ENCODE data around the gene MYF6.

Gene MYF6

DNA sequence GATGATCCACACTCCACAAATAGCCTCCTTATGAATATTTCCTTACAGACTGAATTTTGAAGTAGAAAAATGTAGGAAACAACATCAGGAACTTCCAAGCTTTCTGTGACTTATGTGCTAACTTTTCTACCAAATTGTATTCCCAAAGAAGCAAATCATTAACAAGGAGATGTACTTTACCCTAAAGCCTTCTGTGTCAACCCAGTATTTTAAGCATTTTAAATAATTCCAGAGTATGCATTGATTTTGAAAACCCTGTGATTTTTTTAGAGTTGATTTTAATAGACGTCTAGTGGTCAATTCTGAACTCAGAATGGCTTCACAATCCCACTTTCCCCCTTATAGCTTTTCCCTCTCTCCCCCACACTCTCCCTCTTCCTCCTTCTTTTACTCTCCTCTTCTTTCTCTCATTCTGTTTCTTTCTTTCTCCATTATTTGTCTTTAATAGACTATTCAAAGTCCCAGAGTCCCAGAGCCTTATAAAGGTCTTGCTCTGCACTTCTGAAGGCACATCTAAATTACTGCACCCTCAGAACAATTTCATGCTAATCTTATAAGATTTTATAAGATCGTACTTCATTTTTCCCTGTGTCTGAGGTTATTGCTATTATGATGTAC, 10.1 kb upstream of the MYF6 start:
- no peak for FAIRE-seq
- TF ChIP-seq, protein P1, sequence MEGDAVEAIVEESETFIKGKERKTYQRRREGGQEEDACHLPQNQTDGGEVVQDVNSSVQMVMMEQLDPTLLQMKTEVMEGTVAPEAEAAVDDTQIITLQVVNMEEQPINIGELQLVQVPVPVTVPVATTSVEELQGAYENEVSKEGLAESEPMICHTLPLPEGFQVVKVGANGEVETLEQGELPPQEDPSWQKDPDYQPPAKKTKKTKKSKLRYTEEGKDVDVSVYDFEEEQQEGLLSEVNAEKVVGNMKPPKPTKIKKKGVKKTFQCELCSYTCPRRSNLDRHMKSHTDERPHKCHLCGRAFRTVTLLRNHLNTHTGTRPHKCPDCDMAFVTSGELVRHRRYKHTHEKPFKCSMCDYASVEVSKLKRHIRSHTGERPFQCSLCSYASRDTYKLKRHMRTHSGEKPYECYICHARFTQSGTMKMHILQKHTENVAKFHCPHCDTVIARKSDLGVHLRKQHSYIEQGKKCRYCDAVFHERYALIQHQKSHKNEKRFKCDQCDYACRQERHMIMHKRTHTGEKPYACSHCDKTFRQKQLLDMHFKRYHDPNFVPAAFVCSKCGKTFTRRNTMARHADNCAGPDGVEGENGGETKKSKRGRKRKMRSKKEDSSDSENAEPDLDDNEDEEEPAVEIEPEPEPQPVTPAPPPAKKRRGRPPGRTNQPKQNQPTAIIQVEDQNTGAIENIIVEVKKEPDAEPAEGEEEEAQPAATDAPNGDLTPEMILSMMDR (IDR thresholded peaks at IDR 0.05; ENCODE audit: insufficient read depth, missing control alignments): no peak

DNA sequence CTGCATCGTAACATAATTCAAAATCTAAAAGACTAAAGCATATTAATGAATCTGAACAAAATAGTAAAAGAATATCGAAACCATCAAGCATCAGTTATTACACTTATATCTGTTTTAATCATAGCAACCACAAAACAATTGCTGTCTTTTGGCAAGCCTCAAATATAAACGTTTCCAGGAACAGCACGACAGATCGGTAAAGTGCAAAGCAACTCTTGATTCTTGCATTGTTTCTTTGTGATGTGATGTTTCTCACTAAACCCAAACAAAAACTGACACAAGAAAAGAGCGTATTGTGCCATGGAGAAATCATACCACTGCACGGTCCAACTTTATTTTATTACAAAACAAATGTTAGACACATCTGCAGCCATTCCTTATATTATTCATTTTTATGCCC, 9.2 kb upstream of the MYF6 start:
- TF ChIP-seq, protein P1 (IDR thresholded peaks at IDR 0.05; ENCODE audit: insufficient read depth, missing control alignments): no peak
- FAIRE-seq: no peak
- DNase-seq (ENCODE audit: insufficient read length, low spot score): no peak

More for the DNA sequence above, 10.1 kb upstream of the MYF6 start:
- DNase-seq (ENCODE audit: insufficient read length, low spot score): no peak

DNA sequence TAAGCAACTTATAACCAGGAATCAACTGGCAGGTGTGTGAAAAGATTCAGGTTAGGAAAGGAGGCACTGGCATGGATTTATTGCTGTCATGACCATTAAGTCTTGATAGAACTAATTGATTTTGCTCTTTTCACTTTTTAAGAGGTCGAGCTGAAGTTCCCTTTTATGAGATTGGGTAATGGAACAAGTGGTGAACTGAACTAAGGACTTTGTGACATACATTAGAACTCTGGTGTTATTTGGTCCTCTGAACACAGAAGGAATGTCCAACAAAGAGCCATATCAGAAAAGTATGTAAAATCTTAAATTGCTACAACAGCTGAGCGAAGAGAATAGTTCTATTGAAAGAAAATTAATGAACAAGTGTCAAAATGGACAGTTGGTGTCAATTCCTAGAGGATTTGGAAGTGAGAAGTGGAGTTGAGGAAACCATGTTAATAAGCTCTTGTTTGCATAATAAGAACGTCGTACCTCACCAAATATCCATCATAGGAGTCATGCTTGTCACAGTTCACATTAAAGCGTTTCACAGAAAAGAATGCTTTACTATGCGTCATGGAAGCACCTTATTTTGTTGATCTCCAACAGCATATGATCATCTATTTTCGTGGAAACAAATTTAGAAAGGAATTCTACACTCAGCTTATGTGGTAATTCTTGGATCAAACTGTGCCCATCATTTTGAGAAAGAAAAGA, 8.4 kb upstream of the MYF6 start:
- TF ChIP-seq, protein P1 (IDR thresholded peaks at IDR 0.05; ENCODE audit: insufficient read depth, missing control alignments): no peak
- no peak for FAIRE-seq
- DNase-seq (ENCODE audit: insufficient read length, low spot score): no peak

DNA sequence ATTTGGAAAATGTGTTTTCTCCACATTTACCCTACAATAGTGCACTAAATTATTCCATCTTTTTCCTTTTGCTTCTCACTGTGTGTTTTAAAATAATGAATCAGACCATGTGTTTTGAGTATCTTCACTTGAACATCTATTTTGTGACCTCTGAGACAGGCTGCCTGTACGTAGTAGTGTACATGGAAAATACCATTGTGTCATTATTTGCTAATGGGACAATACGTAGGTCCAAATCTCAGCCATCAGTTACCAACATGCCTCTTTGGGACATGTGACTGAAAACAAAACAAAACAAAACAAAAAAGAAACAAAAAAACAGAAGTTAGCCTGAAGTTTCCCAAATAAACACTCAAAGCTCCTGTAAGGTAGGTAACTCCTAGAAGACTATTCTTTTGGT, 7.1 kb upstream of the MYF6 start:
- DNase-seq (ENCODE audit: insufficient read length, low spot score) (no peak), FAIRE-seq (no peak)
- TF ChIP-seq, protein P1 (IDR thresholded peaks at IDR 0.05; ENCODE audit: insufficient read depth, missing control alignments): no peak

DNA sequence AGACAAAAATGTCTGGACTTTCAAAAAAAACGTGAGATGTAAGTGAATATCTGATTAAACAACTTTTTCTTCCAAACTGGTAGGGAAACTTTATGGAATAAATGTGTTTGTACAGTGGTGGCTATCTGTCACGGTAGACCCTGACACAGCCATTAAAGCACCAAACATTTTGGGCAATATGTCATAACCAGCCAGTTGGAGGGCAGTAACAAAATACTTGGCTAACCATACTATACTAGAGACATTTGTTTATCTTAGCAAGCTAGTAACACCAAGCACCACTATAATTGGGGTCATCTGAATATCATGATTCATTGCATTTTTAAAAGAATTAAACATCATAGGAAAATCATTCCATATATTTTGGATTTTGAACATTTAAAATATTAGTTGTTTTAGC, 6.0 kb upstream of the MYF6 start:
- TF ChIP-seq, protein P1 (IDR thresholded peaks at IDR 0.05; ENCODE audit: insufficient read depth, missing control alignments): no peak
- peak; percentile 32 for FAIRE-seq
- DNase-seq (ENCODE audit: insufficient read length, low spot score): no peak

DNA sequence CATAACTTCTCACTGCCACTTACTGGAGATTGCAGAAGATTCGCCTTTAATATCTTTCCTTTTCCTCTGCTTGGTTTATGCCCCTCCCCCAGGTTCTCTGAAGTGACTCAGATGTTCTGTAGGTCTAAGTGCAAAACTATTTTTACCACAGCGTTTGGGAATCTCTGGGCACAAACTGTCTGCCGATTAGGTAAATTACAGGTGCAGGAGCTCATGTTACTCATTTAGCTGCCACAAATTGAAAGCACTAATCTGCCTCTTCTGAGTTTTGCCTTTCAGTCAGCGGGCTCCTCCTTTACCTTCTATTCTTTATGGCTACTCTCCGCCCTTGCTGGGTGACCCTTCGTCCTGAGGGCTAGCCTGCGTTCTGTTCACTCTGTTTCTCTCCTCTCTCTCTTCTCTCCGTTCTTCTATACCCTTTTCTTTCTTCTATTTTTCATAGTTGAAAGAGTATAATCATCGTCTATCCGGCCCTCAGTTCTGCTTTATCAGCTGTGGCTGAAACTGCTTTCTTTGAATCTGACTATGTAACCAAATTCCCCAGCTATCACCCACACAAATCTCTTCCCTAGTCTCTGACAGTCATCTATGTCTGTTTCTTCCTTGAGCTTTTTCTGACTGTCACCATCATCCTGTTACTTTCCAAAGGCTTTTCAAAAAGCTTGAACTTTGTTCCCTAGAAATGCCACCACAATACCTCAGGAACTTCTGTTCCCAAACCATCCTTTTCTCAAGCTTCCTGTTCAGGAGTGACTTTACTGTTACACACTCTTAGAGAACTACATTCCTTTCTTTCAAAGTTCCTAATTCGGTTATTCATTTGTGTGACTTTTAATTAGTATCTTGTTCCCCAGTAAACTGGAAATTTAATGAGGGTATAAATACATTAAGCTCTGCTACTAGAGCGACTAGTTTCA, 4.3 kb upstream of the MYF6 start:
- no peak for DNase-seq (ENCODE audit: insufficient read length, low spot score)
- TF ChIP-seq, protein P1 (IDR thresholded peaks at IDR 0.05; ENCODE audit: insufficient read depth, missing control alignments): no peak
- no peak for FAIRE-seq
